PC-3 (cell line): ENCODE measurements around the gene BIVM. TPM values are rescaled to one million over a fixed set of nuclear protein-coding genes. Genes with fewer than 3 reads are reported as not detected.
A peak's percentile ranks its signal among the peaks of the same experiment; 100 is the strongest.

ENCODE experiments used
- ATAC-seq: fragments of 200-7000 bp; cut with Tn5 transposase; 2 replicates; pipeline ENCODE4 v1.9.1; 2020; ENCODE audit warnings: mild to moderate bottlenecking, moderate library complexity
- BruUV-seq: library from RNA; stranded (reverse); fragments of 400-500 nt; replicated peaks from 2 replicates; lab custom pipeline; 2021; lab: Mats Ljungman, UMichigan
- CTCF ChIA-PET: fragments of 300-600 bp; sonication (Branson Sonifier 250); formaldehyde crosslinking; loops from one replicate; lab custom pipeline; 2022; ENCODE audit warnings: antibody characterized with exemption; lab: Charles Lee
- POLR2A ChIA-PET: fragments of 300-600 bp; sonication (Branson Sonifier 250); formaldehyde crosslinking; loops from one replicate; lab custom pipeline; 2022; ENCODE audit warnings: antibody characterized with exemption; ENCODE audit not compliant: unreplicated experiment; lab: Charles Lee
- DNase-seq: peaks from one replicate; pipeline ENCODE4 v3.0.0-alpha.2; 2015
- H2AFZ ChIP-seq: fragments of 300-600 bp; sonication (generic); 2 replicates; pipeline ENCODE4 v1.6.0; 2016; ENCODE audit warnings: antibody characterized with exemption, low read length
- H3F3A ChIP-seq: fragments of 300-600 bp; sonication (generic); one replicate; pipeline ENCODE4 v1.6.0; 2017; ENCODE audit warnings: antibody characterized with exemption, low read length, control low read depth, mild to moderate bottlenecking; ENCODE audit not compliant: unreplicated experiment
- H3K27ac ChIP-seq: fragments of 300-600 bp; sonication (generic); 2 replicates; pipeline ENCODE4 v1.5.1; 2016; ENCODE audit warnings: mild to moderate bottlenecking, low read length
- H3K27me3 ChIP-seq: fragments of 300-600 bp; sonication (generic); 2 replicates; pipeline ENCODE4 v1.6.1; 2016; ENCODE audit warnings: low read length, mixed read lengths
- H3K36me3 ChIP-seq: fragments of 300-600 bp; sonication (generic); 2 replicates; pipeline ENCODE4 v1.6.1; 2016; ENCODE audit warnings: low read depth, mixed run types, low read length, mixed read lengths
- H3K4me1 ChIP-seq: fragments of 300-600 bp; sonication (generic); 2 replicates; pipeline ENCODE4 v1.5.1; 2016; ENCODE audit warnings: low read length; ENCODE audit not compliant: insufficient read depth
- H3K4me2 ChIP-seq: fragments of 300-600 bp; sonication (generic); 2 replicates; pipeline ENCODE4 v1.6.0; 2016; ENCODE audit warnings: low read length
- H3K4me3 ChIP-seq: fragments of 300-600 bp; sonication (generic); 2 replicates; pipeline ENCODE4 v1.5.1; 2016; ENCODE audit warnings: mild to moderate bottlenecking, low read length, mixed read lengths
- H3K79me2 ChIP-seq: fragments of 300-600 bp; sonication (generic); 2 replicates; pipeline ENCODE4 v1.6.1; 2017; ENCODE audit warnings: low read length, mixed read lengths
- H3K9ac ChIP-seq: fragments of 300-600 bp; sonication (generic); 2 replicates; pipeline ENCODE4 v1.6.0; 2016; ENCODE audit warnings: mild to moderate bottlenecking, low read length
- H3K9me2 ChIP-seq: fragments of 300-600 bp; sonication (generic); replicated peaks from 2 replicates; pipeline ENCODE4 v1.6.1; 2016; ENCODE audit warnings: mixed run types, low read length, mixed read lengths
- H3K9me3 ChIP-seq: fragments of 300-600 bp; sonication (generic); 2 replicates; pipeline ENCODE4 v1.6.1; 2016; ENCODE audit warnings: low read length, mixed read lengths
- H4K20me1 ChIP-seq: fragments of 300-600 bp; sonication (generic); 2 replicates; pipeline ENCODE4 v1.6.1; 2016; ENCODE audit warnings: low read length, mixed read lengths
- CTCF ChIP-seq: fragments of 300-600 bp; sonication (generic); conservative IDR thresholded peaks from 2 replicates; pipeline ENCODE4 v1.5.1; 2017; ENCODE audit warnings: antibody characterized with exemption, low read depth, mild to moderate bottlenecking, low read length
- EZH2 ChIP-seq: fragments of 300-600 bp; sonication (generic); IDR thresholded peaks from one replicate; pipeline ENCODE4 v1.6.1; 2017; ENCODE audit warnings: antibody characterized with exemption, mild to moderate bottlenecking, low read length; ENCODE audit not compliant: unreplicated experiment
- EZH2phosphoT487 ChIP-seq: fragments of 300-600 bp; sonication (generic); IDR thresholded peaks from 2 replicates; pipeline ENCODE4 v1.6.1; 2018; ENCODE audit warnings: mild to moderate bottlenecking, antibody characterized with exemption, low read length, borderline replicate concordance
- intact Hi-C: fragments of 100-400 bp; cut with micrococcal nuclease; formaldehyde crosslinking; loops from 2 replicates; pipeline ENCODE4 v1.9.0; 2023
- total RNA-seq: library from RNA; depleted of rRNA; stranded (reverse); fragments of >200 nt; gene quantifications from 2 replicates; pipeline ENCODE4 v1.2.3, GENCODE V29; 2014

BIVM gene
- total RNA-seq, 1 experiment from 2014 or later: 6.7 TPM

GRCh38 chr13:102793611-102794355 lies 5.1 kb upstream of the BIVM start:
- no peaks in the 10 kb centered on the region for H3K36me3 ChIP-seq
- TF ChIP-seq EZH2 (no peak), EZH2phosphoT487 (no peak), CTCF (no peak)
- H3K4me2 ChIP-seq: no peak overlapping the region
- DNase-seq: no peak
- CTCF ChIA-PET: no interaction called here
- H3K27ac ChIP-seq: no peak overlapping the region
- intact Hi-C loops: no loop called here
- POLR2A ChIA-PET: no interaction called here
- BruUV-seq: no TSS peak
- no peaks in the 10 kb centered on the region for H4K20me1 ChIP-seq
- H3K9ac ChIP-seq: no peak overlapping the region
- no peak overlapping the region for H2AFZ ChIP-seq
- H3K27me3 ChIP-seq: no peaks in the 10 kb centered on the region
- H3K4me3 ChIP-seq: no peak overlapping the region
- 0 out of 2 replicates have a peak, but pooled peaks cover 5% of the 10 kb centered on the region for H3K79me2 ChIP-seq
- H3K9me2 ChIP-seq: no peaks in the 10 kb centered on the region
- no peaks in the 10 kb centered on the region for H3K9me3 ChIP-seq
- ATAC-seq: no peak
- no peaks in the 10 kb centered on the region for H3F3A ChIP-seq
- no peaks in the 10 kb centered on the region for H3K4me1 ChIP-seq

GRCh38 chr13:102799426-102800144 lies 666 bp downstream of the BIVM start:
- Histone ChIP-seq H3K4me1 (no peaks in the 10 kb centered on the region), H3K27ac (no peak overlapping the region), H3K9me3 (no peaks in the 10 kb centered on the region), H3K4me2 (peak overlapping the region; percentile 96), H3K79me2 (peaks cover 35% of the 10 kb centered on the region), H3K36me3 (no peaks in the 10 kb centered on the region), H4K20me1 (no peaks in the 10 kb centered on the region), H3K9ac (peak overlapping the region; percentile 77), H3K9me2 (no peaks in the 10 kb centered on the region), H3K27me3 (no peaks in the 10 kb centered on the region), H2AFZ (peak overlapping the region; percentile 100), H3K4me3 (peak overlapping the region; percentile 85), H3F3A (no peaks in the 10 kb centered on the region)
- intact Hi-C loops: loop anchor here (1.0 to 2.0 kb wide), 3 partner anchors 27 to 219 kb away; partner anchors contain the start of gene TEX30
- DNase-seq (no peak), ATAC-seq (peak; percentile 29)
- POLR2A ChIA-PET: no interaction called here
- TF ChIP-seq EZH2phosphoT487 (no peak), EZH2 (no peak), CTCF (no peak)
- CTCF ChIA-PET: interaction anchor here (0.5 kb wide), 1 partner anchor 208 kb away, joined by 7 read pairs; no protein-coding TSS in a partner anchor
- BruUV-seq: no TSS peak
